ENCODE measurements around the gene PARL.

- TF ChIP-seq EZH2 (IDR thresholded peaks at IDR 0.05) (no peak), MAX (IDR thresholded peaks at IDR 0.05) (no peak), CTCF (IDR thresholded peaks at IDR 0.05 in 2 of 3, conservative IDR thresholded peaks at IDR 0.05 in 1 of 3; ENCODE audit: borderline replicate concordance in 1 of 3, insufficient read depth in 1 of 3, low read depth in 2 of 3, low read length in 2 of 3) (no peak), CEBPB (IDR thresholded peaks at IDR 0.05; ENCODE audit: low read depth) (no peak)
Observed at GRCh38 chr3:183809270-183809669, 75.4 kb downstream of the PARL start.

Data from HCT116 (cell line).